Stimulated activated effector memory CD8-positive, alpha-beta T cell treated with anti-CD3 and anti-CD28 coated beads, Interleukin-12 subunit alpha, Interleukin-12 subunit beta, amount 100 ng/mL, for 72 hours (primary cell): ENCODE data around the gene BOLL.
A peak's percentile ranks its signal among the peaks of the same experiment; 100 is the strongest.
"Not testable (repeated sequence)": the region's sequence is repeated elsewhere in the genome, so short reads cannot be mapped to it uniquely, and the experiment has no call there.

Experiments
- ATAC-seq: fragments of 150-1000 bp; cut with Tn5 transposase; 2 replicates; pipeline ENCODE4 v1.10.0; 2021
- DNase-seq, 2 donors: peaks; one replicate each; pipeline ENCODE4 v3.0.0; 2021 to 2022; ENCODE audit warnings: low spot score in 2 of 2
- H3K27ac Mint-ChIP-seq: one replicate; pipeline ENCODE4 v1.8.0; 2022; ENCODE audit warnings: mild to moderate bottlenecking, mixed read lengths
- H3K36me3 Mint-ChIP-seq: one replicate; pipeline ENCODE4 v1.8.0; 2022; ENCODE audit warnings: mild to moderate bottlenecking, mixed read lengths
- H3K4me1 Mint-ChIP-seq: one replicate; pipeline ENCODE4 v1.8.0; 2022; ENCODE audit warnings: mixed read lengths
- H3K4me3 Mint-ChIP-seq: one replicate; pipeline ENCODE4 v1.8.0; 2022; ENCODE audit warnings: mild to moderate bottlenecking, mixed read lengths
- H3K9me3 Mint-ChIP-seq: one replicate; pipeline ENCODE4 v1.8.0; 2022; ENCODE audit warnings: mixed read lengths

The BOLL gene

GRCh38 chr2:197704434-197705120, 80.5 kb downstream of the BOLL start:
- Mint-ChIP-seq H3K36me3 (peaks cover 36% of the 10 kb centered on the region), H3K4me3 (peak overlapping the region; percentile 90), H3K27ac (peak overlapping the region; percentile 95), H3K9me3 (no peaks in the 10 kb centered on the region), H3K4me1 (peaks cover 49% of the 10 kb centered on the region)
- peak; percentile 52 for ATAC-seq
- no peak for DNase-seq

GRCh38 chr2:197700960-197701359, 84.2 kb downstream of the BOLL start:
- Mint-ChIP-seq H3K27ac (peak overlapping the region; percentile 13), H3K9me3 (no peaks in the 10 kb centered on the region), H3K4me1 (peaks cover 27% of the 10 kb centered on the region), H3K4me3 (no peak overlapping the region), H3K36me3 (peaks cover 16% of the 10 kb centered on the region)
- peak; percentile 29 for ATAC-seq
- DNase-seq = peak in 1 of 2 donors; percentile 55

GRCh38 chr2:197699724-197700123, 85.4 kb downstream of the BOLL start:
- H3K4me1 Mint-ChIP-seq = peaks cover 25% of the 10 kb centered on the region
- not testable (repeated sequence) for H3K4me3 Mint-ChIP-seq, H3K27ac Mint-ChIP-seq, H3K9me3 Mint-ChIP-seq, DNase-seq, ATAC-seq, H3K36me3 Mint-ChIP-seq

GRCh38 chr2:197696571-197696970, 88.5 kb downstream of the BOLL start:
- not testable (repeated sequence) for DNase-seq, ATAC-seq, H3K27ac Mint-ChIP-seq, H3K9me3 Mint-ChIP-seq, H3K4me3 Mint-ChIP-seq, H3K36me3 Mint-ChIP-seq
- H3K4me1 Mint-ChIP-seq = peaks cover 28% of the 10 kb centered on the region

GRCh38 chr2:197695971-197696370, 89.1 kb downstream of the BOLL start:
- not testable (repeated sequence) for DNase-seq, ATAC-seq, H3K27ac Mint-ChIP-seq, H3K9me3 Mint-ChIP-seq, H3K36me3 Mint-ChIP-seq, H3K4me3 Mint-ChIP-seq
- peaks cover 23% of the 10 kb centered on the region for H3K4me1 Mint-ChIP-seq

- not testable (repeated sequence) for DNase-seq, H3K4me3 Mint-ChIP-seq, ATAC-seq, H3K27ac Mint-ChIP-seq, H3K9me3 Mint-ChIP-seq, H3K36me3 Mint-ChIP-seq
- H3K4me1 Mint-ChIP-seq = peaks cover 15% of the 10 kb centered on the region
Measured at GRCh38 chr2:197695206-197695605, 89.9 kb downstream of the BOLL start.

- Mint-ChIP-seq H3K36me3 (no peaks in the 10 kb centered on the region), H3K9me3 (no peaks in the 10 kb centered on the region), H3K4me3 (no peak overlapping the region), H3K27ac (no peak overlapping the region), H3K4me1 (peaks cover 5% of the 10 kb centered on the region)
- DNase-seq = no peak
- peak; percentile 60 for ATAC-seq
Measured at GRCh38 chr2:197677483-197677882, 107.6 kb downstream of the BOLL start.

- Mint-ChIP-seq H3K27ac (no peak overlapping the region), H3K36me3 (no peaks in the 10 kb centered on the region), H3K9me3 (no peaks in the 10 kb centered on the region), H3K4me3 (no peak overlapping the region), H3K4me1 (peaks cover 5% of the 10 kb centered on the region)
- no peak for ATAC-seq
- no peak for DNase-seq
Measured at GRCh38 chr2:197677056-197677455, 108.1 kb downstream of the BOLL start.
